ENCODE data around the gene ESD. TPM values are rescaled to one million over a fixed set of nuclear protein-coding genes. Genes with fewer than 3 reads are reported as not detected.

Gene ESD
- total RNA-seq, 3 donors from 2014 or later (not counting 1 experiment from before 2014, with no cell fraction given) = 12.9 to 18.5 (median 14.3) TPM

DNA sequence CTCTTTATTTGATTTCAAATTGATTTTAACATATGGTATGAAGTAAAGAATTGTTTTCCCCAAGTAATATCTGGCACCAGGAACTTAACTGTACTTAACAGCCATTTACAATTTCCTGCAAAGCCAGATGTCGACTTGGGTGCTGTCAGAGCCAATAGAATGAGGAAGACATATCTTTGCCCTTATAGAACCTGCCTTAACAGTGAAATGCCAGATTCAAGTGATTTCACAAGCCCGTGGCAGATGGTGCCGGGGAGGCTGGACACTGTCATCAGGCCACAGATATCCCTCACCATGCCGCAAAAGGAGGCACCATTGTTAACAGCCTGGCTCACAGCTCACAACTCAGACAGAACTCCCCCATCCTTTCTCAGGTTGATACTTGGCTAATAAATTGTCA lies 48.7 kb downstream of the ESD start:
- Mint-ChIP-seq H3K9me3 (no peaks in the 10 kb centered on the region), H3K27me3 (ENCODE audit: low read depth in 2 of 2) (peaks cover 4 to 7% of the 10 kb centered on the region in 2 donors), H3K27ac (no peak overlapping the region), H3K4me3 (no peak overlapping the region), H3K36me3 (peaks cover 14% of the 10 kb centered on the region), H3K4me1 (peaks cover 30 to 36% of the 10 kb centered on the region in 2 donors)
- ATAC-seq (no peak), DNase-seq (no peak)
- TF ChIP-seq CTCF (IDR thresholded peaks at IDR 0.05) = no peak
- intact Hi-C loops (cut with micrococcal nuclease) = no loop called here
- Histone ChIP-seq H3K27me3 (ENCODE audit: control insufficient read depth, insufficient read depth, low read length) (no peaks in the 10 kb centered on the region), H3K9me3 (ENCODE audit: control insufficient read depth, insufficient read depth, low read length) (no peaks in the 10 kb centered on the region), H3K36me3 (ENCODE audit: control insufficient read depth, insufficient read depth, low read length) (peaks cover 8% of the 10 kb centered on the region), H3K27ac (ENCODE audit: low read length) (no peak overlapping the region), H3K4me1 (ENCODE audit: control insufficient read depth, insufficient read depth, low read length) (peaks cover 17% of the 10 kb centered on the region), H3K4me3 (ENCODE audit: low read length) (no peak overlapping the region)
- 82% methylated on average over 4 of the region's 4 CpGs for whole genome bisulfite sequencing (ENCODE audit: insufficient coverage)

DNA sequence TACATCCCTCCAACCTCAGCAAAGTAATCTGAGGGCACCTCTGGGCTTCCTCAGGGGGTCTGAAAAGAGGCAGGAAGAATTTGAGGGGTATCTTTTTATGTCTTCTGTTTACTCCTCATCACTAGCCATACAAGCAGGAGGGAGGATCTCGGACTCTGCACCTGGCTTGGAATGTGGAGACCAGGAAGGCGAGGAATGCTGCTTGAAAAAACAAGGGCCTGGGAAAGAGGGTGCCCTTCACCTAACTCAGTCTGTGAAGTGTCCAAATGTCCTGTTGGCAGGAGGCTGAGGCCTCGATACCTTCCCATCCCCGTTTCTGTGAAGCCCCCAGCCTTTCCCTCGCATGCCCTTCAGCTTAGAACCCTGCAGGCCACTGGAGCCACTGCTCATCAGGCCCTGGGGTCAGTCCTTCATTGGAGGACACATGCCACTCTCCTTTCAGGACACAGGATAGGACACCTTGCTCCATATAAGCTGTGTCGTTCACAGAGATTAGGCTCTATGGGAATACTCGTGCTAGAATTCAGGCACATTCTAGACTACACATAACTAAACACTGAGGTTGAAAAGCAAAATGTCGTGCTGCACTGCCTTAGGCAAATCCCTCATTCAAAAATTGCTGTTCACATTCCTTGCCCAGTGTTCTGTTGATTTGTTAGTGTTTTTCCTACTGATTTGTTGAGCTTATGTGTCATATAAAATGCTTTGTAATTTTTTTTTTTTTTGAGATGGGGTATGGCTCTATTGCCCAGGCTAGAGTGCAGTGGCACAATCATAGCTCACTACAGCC lies 49.7 kb downstream of the ESD start:
- H3K9me3 Mint-ChIP-seq = no peaks in the 10 kb centered on the region
- H3K4me3 Mint-ChIP-seq = no peak overlapping the region
- Histone ChIP-seq H3K4me3 (ENCODE audit: low read length) (no peak overlapping the region), H3K36me3 (ENCODE audit: control insufficient read depth, insufficient read depth, low read length) (peaks cover 8% of the 10 kb centered on the region), H3K27me3 (ENCODE audit: control insufficient read depth, insufficient read depth, low read length) (no peaks in the 10 kb centered on the region), H3K4me1 (ENCODE audit: control insufficient read depth, insufficient read depth, low read length) (peaks cover 11% of the 10 kb centered on the region), H3K27ac (ENCODE audit: low read length) (no peak overlapping the region), H3K9me3 (ENCODE audit: control insufficient read depth, insufficient read depth, low read length) (no peaks in the 10 kb centered on the region)
- peaks cover 20 to 25% of the 10 kb centered on the region in 2 donors for H3K4me1 Mint-ChIP-seq
- peaks cover 4 to 7% of the 10 kb centered on the region in 2 donors for H3K27me3 Mint-ChIP-seq (ENCODE audit: low read depth in 2 of 2)
- intact Hi-C loops (cut with micrococcal nuclease) = no loop called here
- peaks cover 14% of the 10 kb centered on the region for H3K36me3 Mint-ChIP-seq
- no peak for DNase-seq
- WGBS (ENCODE audit: insufficient coverage) = 92% methylated on average over 8 of the region's 8 CpGs
- no peak for TF ChIP-seq CTCF (IDR thresholded peaks at IDR 0.05)
- no peak for ATAC-seq
- no peak overlapping the region for H3K27ac Mint-ChIP-seq

DNA sequence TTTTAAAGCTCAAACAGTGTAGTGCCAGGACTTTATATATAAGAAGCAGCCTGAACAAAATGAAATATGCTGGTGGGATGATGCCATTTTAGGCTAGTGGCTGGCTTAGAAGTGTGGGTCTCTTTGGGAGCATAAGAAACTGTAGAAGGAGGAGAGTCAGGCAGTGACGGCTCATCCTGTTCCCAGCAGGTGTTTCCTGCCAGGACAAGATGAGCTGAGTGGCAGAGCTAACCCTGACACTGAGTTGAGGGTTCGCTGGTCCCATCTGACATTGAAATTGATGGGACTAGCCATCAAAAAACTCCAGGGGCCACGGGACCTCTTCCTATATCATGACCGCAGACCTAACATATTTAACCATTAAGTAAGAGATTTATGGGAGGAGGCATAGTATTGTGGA lies 51.3 kb downstream of the ESD start:
- intact Hi-C loops (cut with micrococcal nuclease) = no loop called here
- no peak overlapping the region for H3K4me3 ChIP-seq (ENCODE audit: low read length)
- peaks cover 4% of the 10 kb centered on the region for H3K4me1 ChIP-seq (ENCODE audit: control insufficient read depth, insufficient read depth, low read length)
- H3K36me3 ChIP-seq (ENCODE audit: control insufficient read depth, insufficient read depth, low read length) = peaks cover 8% of the 10 kb centered on the region
- H3K27ac ChIP-seq (ENCODE audit: low read length) = no peak overlapping the region
- no peak for DNase-seq
- H3K4me1 Mint-ChIP-seq = peaks cover 8 to 12% of the 10 kb centered on the region in 2 donors
- peaks cover 4 to 7% of the 10 kb centered on the region in 2 donors for H3K27me3 Mint-ChIP-seq (ENCODE audit: low read depth in 2 of 2)
- peaks cover 14% of the 10 kb centered on the region for H3K36me3 Mint-ChIP-seq
- no peak overlapping the region for H3K27ac Mint-ChIP-seq
- WGBS (ENCODE audit: insufficient coverage) = 44% methylated on average over 2 of the region's 4 CpGs
- H3K27me3 ChIP-seq (ENCODE audit: control insufficient read depth, insufficient read depth, low read length) = no peaks in the 10 kb centered on the region
- H3K9me3 Mint-ChIP-seq = no peaks in the 10 kb centered on the region
- ATAC-seq = no peak
- TF ChIP-seq CTCF (IDR thresholded peaks at IDR 0.05) = no peak
- no peaks in the 10 kb centered on the region for H3K9me3 ChIP-seq (ENCODE audit: control insufficient read depth, insufficient read depth, low read length)
- no peak overlapping the region for H3K4me3 Mint-ChIP-seq
